Mononuclear cell (primary cell): Measurements from ENCODE around the gene REG3G. TPM values are rescaled to one million over a fixed set of nuclear protein-coding genes. Genes with fewer than 3 reads are reported as not detected.

Experiments
- H3K27me3 ChIP-seq: 2 replicates; pipeline ENCODE4 v1.6.0; 2011; ENCODE audit warnings: low read length, control low read depth; ENCODE audit not compliant: insufficient read depth
- H3K4me1 ChIP-seq: 2 replicates; pipeline ENCODE4 v1.5.1; 2011; ENCODE audit warnings: mild to moderate bottlenecking, low read length, control low read depth; ENCODE audit not compliant: insufficient read depth
- H3K4me3 ChIP-seq: 2 replicates; pipeline ENCODE4 v1.5.1; 2011; ENCODE audit warnings: mild to moderate bottlenecking, low read length, moderate library complexity
- H3K9me3 ChIP-seq: 2 replicates; pipeline ENCODE4 v1.5.1; 2011; ENCODE audit warnings: low read depth, mild to moderate bottlenecking, control low read depth, low read length
- total RNA-seq: library from RNA; depleted of rRNA; stranded (reverse); fragments of >200 nt; gene quantifications from one replicate; pipeline ENCODE4 v1.2.3, GENCODE V29; 2012

Gene REG3G
- not detected for total RNA-seq

GRCh38 chr2:79025421-79025820 is at the start of gene REG3G:
Gene REG3G (plus strand): TSS chr2:79025702. CDS start chr2:79026094, 392 bp downstream.
- Histone ChIP-seq H3K4me1 (no peaks in the 10 kb centered on the region), H3K4me3 (no peak within 1 kb of the TSS), H3K27me3 (no peaks in the 10 kb centered on the region)

GRCh38 chr2:78977661-78978145 is 47.8 kb upstream of the REG3G start:
- Histone ChIP-seq H3K27me3 (no peaks in the 10 kb centered on the region), H3K4me3 (no peak overlapping the region), H3K4me1 (peaks cover 11% of the 10 kb centered on the region), H3K9me3 (no peaks in the 10 kb centered on the region)

More at GRCh38 chr2:79025421-79025820, at the start of gene REG3G:
- H3K9me3 ChIP-seq, result no peaks in the 10 kb centered on the region

- Histone ChIP-seq H3K9me3 (no peaks in the 10 kb centered on the region), H3K4me3 (no peak overlapping the region), H3K4me1 (peaks cover 11% of the 10 kb centered on the region), H3K27me3 (no peaks in the 10 kb centered on the region)
Measured at GRCh38 chr2:78978340-78978739, 47.2 kb upstream of the REG3G start.

- Histone ChIP-seq H3K9me3 (no peaks in the 10 kb centered on the region), H3K4me1 (peaks cover 11% of the 10 kb centered on the region), H3K4me3 (no peak overlapping the region), H3K27me3 (no peaks in the 10 kb centered on the region)
Measured at GRCh38 chr2:78979380-78980151, 45.9 kb upstream of the REG3G start.

DNA sequence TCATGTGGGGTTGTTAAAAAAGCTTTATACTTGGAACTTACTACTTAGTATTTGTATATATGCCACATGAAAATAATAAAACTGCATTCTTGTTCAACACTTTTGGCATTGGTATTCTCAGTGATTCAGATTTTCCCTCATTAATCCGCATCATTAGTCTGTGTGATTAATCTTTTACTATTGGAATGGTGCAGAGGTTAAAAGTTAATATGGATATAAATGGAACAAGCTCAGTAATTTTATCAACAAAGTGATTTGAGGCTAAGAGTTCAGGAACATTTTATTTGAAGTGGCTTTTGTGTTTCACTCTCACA is 45.4 kb upstream of the REG3G start:
- peaks cover 11% of the 10 kb centered on the region for H3K4me1 ChIP-seq
- H3K9me3 ChIP-seq, result no peaks in the 10 kb centered on the region
- no peak overlapping the region for H3K4me3 ChIP-seq
- H3K27me3 ChIP-seq, result no peaks in the 10 kb centered on the region

DNA sequence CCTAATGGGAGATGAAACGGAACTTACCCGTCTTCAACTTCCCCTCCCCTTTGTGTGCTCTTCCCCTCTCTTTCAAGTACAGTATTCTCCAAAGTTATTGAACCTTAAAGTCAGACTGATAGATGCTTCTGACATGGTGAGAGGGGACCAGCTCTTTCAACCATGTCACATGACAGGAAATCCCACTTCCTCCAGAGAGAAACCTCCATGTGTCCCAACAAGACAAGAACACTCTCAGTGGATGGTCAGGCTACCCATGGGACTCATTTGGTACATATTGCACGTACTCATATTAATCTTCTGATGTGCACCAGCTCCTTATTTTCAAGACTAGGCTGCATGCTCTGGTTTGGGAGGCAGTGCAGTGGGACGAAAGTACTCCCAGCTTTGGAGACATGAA is 44.6 kb upstream of the REG3G start:
- no peaks in the 10 kb centered on the region for H3K9me3 ChIP-seq
- peaks cover 11% of the 10 kb centered on the region for H3K4me1 ChIP-seq
- H3K4me3 ChIP-seq, result no peak overlapping the region

DNA sequence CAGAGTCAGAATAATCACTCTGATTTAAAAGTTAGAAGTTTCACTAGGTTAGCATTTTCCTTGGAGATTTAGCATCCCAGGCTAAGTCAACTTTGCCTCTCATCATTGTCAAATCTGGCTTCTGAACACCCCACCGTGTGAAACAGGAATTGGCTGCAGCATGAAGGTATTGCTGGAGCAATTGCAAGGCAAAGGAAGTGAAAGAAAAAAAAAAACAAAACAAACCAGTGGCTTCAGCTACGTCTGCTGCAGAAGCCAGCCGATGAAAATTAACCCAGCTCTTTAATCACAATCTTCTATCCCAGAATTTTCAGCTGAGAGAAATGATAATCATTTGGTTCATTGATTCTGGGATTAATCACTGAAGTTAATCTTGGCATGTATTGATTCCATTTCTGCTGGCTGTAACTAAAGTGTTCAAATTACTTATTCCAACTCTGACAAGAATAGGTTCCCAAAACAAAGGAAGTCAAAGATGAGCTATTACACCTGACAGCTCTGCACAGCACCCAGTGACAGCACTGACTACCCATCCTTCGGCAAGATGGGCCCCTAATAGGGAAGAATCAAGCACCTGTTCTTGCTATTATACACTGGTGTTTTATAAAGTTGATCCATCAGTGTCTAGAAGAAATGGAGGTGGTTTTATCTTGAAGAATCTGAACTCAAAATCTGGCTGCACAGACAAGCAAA is 42.7 kb upstream of the REG3G start:
- H3K9me3 ChIP-seq, result no peaks in the 10 kb centered on the region
- no peak overlapping the region for H3K4me3 ChIP-seq
- H3K4me1 ChIP-seq, result peaks cover 3% of the 10 kb centered on the region
- no peaks in the 10 kb centered on the region for H3K27me3 ChIP-seq

More for the DNA sequence above, 44.6 kb upstream of the REG3G start:
- no peaks in the 10 kb centered on the region for H3K27me3 ChIP-seq

GRCh38 chr2:78984386-78984785 is 41.1 kb upstream of the REG3G start:
- Histone ChIP-seq H3K4me1 (no peaks in the 10 kb centered on the region), H3K9me3 (no peaks in the 10 kb centered on the region), H3K27me3 (no peaks in the 10 kb centered on the region), H3K4me3 (no peak overlapping the region)

- Histone ChIP-seq H3K4me1 (no peaks in the 10 kb centered on the region), H3K9me3 (no peaks in the 10 kb centered on the region), H3K4me3 (no peak overlapping the region), H3K27me3 (no peaks in the 10 kb centered on the region)
Measured at GRCh38 chr2:78985558-78985957, 39.9 kb upstream of the REG3G start.

DNA sequence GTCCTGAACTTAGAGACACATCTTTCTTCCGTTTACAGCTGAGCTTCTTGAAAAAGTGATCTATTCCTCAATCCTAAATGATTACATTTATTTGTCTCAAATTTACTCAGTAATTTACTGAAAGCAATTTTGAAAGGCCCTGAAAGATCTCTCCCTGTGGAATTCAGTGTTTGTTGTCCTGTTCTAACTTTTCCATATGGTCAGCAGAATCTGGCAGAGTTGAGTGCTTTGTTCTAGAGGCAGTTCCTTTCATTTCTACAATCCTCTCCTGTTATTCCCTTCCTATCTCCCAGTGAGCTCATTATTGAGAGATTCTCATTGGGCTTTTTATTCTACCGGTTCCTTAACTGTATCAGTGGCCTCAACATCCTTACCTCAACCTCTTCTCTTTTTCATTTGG is 36.5 kb upstream of the REG3G start:
- Histone ChIP-seq H3K4me3 (no peak overlapping the region), H3K27me3 (peaks cover 21% of the 10 kb centered on the region), H3K9me3 (no peaks in the 10 kb centered on the region), H3K4me1 (no peaks in the 10 kb centered on the region)

DNA sequence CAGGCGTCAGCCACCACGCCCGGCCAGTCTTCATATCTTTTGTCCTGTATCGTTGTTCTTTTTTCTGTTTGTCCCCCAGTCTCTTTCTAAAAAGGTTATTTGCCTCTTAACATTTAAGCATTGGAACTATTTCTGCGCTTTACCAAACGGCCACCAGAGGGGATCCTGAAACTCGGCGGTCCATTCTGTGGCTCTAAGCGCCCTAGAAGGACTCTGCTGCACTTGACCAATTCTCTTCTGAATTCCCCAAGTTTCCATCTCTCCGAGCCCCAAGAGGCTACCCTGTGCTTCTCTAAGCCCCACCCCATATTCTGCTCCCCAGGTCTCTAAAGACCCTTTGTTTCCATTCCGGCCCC is 33.1 kb upstream of the REG3G start:
- Histone ChIP-seq H3K27me3 (peaks cover 32% of the 10 kb centered on the region), H3K4me1 (no peaks in the 10 kb centered on the region), H3K9me3 (no peaks in the 10 kb centered on the region), H3K4me3 (no peak overlapping the region)

- H3K9me3 ChIP-seq, result no peaks in the 10 kb centered on the region
- peaks cover 32% of the 10 kb centered on the region for H3K27me3 ChIP-seq
- no peak overlapping the region for H3K4me3 ChIP-seq
- no peaks in the 10 kb centered on the region for H3K4me1 ChIP-seq
Measured at GRCh38 chr2:78992807-78993517, 32.5 kb upstream of the REG3G start.

- H3K4me1 ChIP-seq, result no peaks in the 10 kb centered on the region
- H3K27me3 ChIP-seq, result peaks cover 32% of the 10 kb centered on the region
- no peak overlapping the region for H3K4me3 ChIP-seq
- no peaks in the 10 kb centered on the region for H3K9me3 ChIP-seq
Measured at GRCh38 chr2:78993518-78994148, 31.9 kb upstream of the REG3G start.

DNA sequence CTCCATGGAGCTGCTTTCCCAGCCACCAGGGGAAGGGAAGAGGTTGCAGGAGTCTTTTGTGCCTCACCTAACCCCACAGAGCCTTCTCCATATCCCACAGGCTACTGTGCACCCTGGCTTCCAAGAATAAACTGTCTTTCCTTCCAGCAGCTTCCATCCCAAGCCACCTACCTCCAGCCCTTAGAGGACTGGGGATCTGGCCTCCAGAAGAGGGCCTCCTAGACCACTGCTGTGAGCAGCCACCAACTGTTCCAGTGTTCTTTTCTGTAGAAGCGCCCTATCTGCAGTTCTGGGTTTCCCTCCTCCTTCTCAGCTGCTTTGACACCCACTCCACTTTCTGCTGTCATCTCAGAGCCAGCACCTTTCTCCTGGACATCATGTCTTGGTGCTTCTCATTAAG is 30.7 kb upstream of the REG3G start:
- Histone ChIP-seq H3K4me3 (no peak overlapping the region), H3K4me1 (no peaks in the 10 kb centered on the region), H3K9me3 (no peaks in the 10 kb centered on the region), H3K27me3 (peaks cover 32% of the 10 kb centered on the region)

GRCh38 chr2:78999406-78999805 is 26.1 kb upstream of the REG3G start:
- peaks cover 7% of the 10 kb centered on the region for H3K27me3 ChIP-seq
- H3K4me1 ChIP-seq, result no peaks in the 10 kb centered on the region
- no peaks in the 10 kb centered on the region for H3K9me3 ChIP-seq
- no peak overlapping the region for H3K4me3 ChIP-seq
